ENCODE data around the gene MAPK8IP1. TPM values are rescaled to one million over a fixed set of nuclear protein-coding genes. Genes with fewer than 3 reads are reported as not detected.

The MAPK8IP1 gene
- total and polyA plus RNA-seq, 2 experiments from 2014 or later, result 5.9 to 39.4 TPM

DNA sequence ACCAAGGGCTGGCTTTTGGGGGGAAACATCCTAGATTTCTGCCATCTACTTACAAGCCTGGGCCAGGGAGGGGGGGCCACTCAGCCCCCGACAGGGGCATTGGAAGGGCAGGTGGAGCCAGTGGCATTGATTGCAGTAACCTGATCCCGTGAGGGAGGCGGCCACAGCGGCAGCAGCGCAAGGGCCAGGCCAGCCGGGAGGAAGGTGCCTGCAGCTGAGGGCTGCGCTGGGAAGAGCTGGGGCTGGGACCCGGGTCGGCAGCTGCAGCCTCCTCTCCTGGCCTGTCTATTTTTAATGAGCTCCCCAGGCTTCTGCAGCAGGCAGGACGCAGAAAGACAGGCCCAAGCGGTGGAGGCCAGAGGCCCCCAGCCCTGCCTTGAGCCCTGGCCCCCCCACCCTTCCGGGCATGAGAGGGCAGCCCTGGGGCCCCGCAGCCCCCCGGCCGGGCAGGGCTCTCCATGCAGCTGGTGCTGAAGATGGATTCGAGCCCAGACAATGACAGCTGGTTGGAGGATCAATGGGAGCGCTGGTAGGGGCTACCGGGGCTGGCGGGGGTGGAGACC lies 11.1 kb downstream of the MAPK8IP1 start:
- ATAC-seq, result peak; percentile 66
- Histone ChIP-seq H4K20me1 (replicated peaks; ENCODE audit: insufficient read depth) (peaks cover 11% of the 10 kb centered on the region), H3F3A (replicated peaks; ENCODE audit: low read depth) (0 out of 2 replicates have a peak, but pooled peaks cover 5% of the 10 kb centered on the region), H3K36me3 (ENCODE audit: insufficient read depth) (no peaks in the 10 kb centered on the region), H3K4me3 (peak overlapping the region; percentile 37), H3K4me2 (peak overlapping the region; percentile 74), H3K27ac (ENCODE audit: low read depth) (no peak overlapping the region), H3K4me1 (ENCODE audit: insufficient read depth) (peaks cover 31% of the 10 kb centered on the region), H3K79me2 (replicated peaks; ENCODE audit: insufficient read depth) (no peaks in the 10 kb centered on the region; the same call in 1 of the 2 replicates), H2AFZ (no peak overlapping the region), H3K9me2 (ENCODE audit: insufficient read depth) (no peaks in the 10 kb centered on the region), H3K27me3 (ENCODE audit: insufficient read depth) (peaks cover 3% of the 10 kb centered on the region; the same call in 1 of the 2 replicates)
- Mint-ChIP-seq H3K36me3 (ENCODE audit: low read depth) (no peaks in the 10 kb centered on the region; the same call in 2 of the 3 replicates), H3K9me3 (no peaks in the 10 kb centered on the region), H3K4me3 (peak overlapping the region; percentile 36; the same call in 2 of the 3 replicates), H3K27me3 (ENCODE audit: insufficient read depth, low read depth, poor library complexity) (peaks cover 17% of the 10 kb centered on the region), H3K4me1 (peaks cover 44% of the 10 kb centered on the region), H3K27ac (no peak overlapping the region)
- DNase-seq (ENCODE audit: low spot score), result peak; percentile 85
- TF ChIP-seq EZH2phosphoT487 (IDR thresholded peaks at IDR 0.05; ENCODE audit: unreplicated experiment), result no peak
- peak; percentile 59 for TF ChIP-seq REST (IDR thresholded peaks at IDR 0.05; ENCODE audit: unreplicated experiment)
- TF ChIP-seq, protein P1, sequence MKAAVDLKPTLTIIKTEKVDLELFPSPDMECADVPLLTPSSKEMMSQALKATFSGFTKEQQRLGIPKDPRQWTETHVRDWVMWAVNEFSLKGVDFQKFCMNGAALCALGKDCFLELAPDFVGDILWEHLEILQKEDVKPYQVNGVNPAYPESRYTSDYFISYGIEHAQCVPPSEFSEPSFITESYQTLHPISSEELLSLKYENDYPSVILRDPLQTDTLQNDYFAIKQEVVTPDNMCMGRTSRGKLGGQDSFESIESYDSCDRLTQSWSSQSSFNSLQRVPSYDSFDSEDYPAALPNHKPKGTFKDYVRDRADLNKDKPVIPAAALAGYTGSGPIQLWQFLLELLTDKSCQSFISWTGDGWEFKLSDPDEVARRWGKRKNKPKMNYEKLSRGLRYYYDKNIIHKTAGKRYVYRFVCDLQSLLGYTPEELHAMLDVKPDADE (IDR thresholded peaks at IDR 0.05), result no peak

DNA sequence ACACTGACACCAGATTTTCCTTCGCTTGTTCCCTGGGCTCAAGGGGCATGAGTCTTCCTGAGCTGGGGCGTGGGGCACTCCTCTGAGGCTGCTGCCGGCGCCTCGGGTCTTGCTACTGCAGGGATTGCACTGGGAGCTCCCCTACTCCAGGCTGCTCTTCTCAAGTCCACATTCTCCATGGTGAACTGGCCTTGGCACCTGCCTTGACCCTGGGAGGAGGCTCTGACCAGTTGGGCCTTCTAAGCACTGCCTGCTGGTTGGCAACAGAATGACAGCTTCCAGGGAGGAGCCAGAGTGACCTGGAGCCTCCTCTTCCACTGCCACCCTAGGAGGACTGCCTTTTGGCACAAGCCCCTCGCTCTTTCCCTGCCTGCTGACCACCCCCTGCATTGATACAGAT lies 12.1 kb downstream of the MAPK8IP1 start:
- Mint-ChIP-seq H3K9me3 (no peaks in the 10 kb centered on the region), H3K4me3 (no peak overlapping the region), H3K4me1 (peaks cover 41% of the 10 kb centered on the region), H3K36me3 (ENCODE audit: low read depth) (no peaks in the 10 kb centered on the region), H3K27me3 (ENCODE audit: insufficient read depth, low read depth, poor library complexity) (peaks cover 16% of the 10 kb centered on the region), H3K27ac (no peak overlapping the region)
- Histone ChIP-seq H3K9me2 (ENCODE audit: insufficient read depth) (no peaks in the 10 kb centered on the region), H3K27me3 (ENCODE audit: insufficient read depth) (peaks cover 3% of the 10 kb centered on the region; the same call in 1 of the 2 replicates), H3K36me3 (ENCODE audit: insufficient read depth) (no peaks in the 10 kb centered on the region), H2AFZ (no peak overlapping the region), H3K4me3 (no peak overlapping the region), H3F3A (replicated peaks; ENCODE audit: low read depth) (0 out of 2 replicates have a peak, but pooled peaks cover 5% of the 10 kb centered on the region), H3K79me2 (replicated peaks; ENCODE audit: insufficient read depth) (no peaks in the 10 kb centered on the region; the same call in 1 of the 2 replicates), H3K4me2 (0 out of 2 replicates have a peak overlapping the region, but pooled peaks have one; percentile 74), H3K27ac (ENCODE audit: low read depth) (no peak overlapping the region), H3K4me1 (ENCODE audit: insufficient read depth) (peaks cover 29% of the 10 kb centered on the region), H4K20me1 (replicated peaks; ENCODE audit: insufficient read depth) (peaks cover 11% of the 10 kb centered on the region)
- DNase-seq (ENCODE audit: low spot score), result no peak
- no peak for ATAC-seq
- TF ChIP-seq POLR2AphosphoS5 (IDR thresholded peaks at IDR 0.05; ENCODE audit: low read depth) (no peak), REST (IDR thresholded peaks at IDR 0.05; ENCODE audit: unreplicated experiment) (no peak), STAT1 (IDR thresholded peaks at IDR 0.05; ENCODE audit: unreplicated experiment) (no peak)
- TF ChIP-seq, protein P2, sequence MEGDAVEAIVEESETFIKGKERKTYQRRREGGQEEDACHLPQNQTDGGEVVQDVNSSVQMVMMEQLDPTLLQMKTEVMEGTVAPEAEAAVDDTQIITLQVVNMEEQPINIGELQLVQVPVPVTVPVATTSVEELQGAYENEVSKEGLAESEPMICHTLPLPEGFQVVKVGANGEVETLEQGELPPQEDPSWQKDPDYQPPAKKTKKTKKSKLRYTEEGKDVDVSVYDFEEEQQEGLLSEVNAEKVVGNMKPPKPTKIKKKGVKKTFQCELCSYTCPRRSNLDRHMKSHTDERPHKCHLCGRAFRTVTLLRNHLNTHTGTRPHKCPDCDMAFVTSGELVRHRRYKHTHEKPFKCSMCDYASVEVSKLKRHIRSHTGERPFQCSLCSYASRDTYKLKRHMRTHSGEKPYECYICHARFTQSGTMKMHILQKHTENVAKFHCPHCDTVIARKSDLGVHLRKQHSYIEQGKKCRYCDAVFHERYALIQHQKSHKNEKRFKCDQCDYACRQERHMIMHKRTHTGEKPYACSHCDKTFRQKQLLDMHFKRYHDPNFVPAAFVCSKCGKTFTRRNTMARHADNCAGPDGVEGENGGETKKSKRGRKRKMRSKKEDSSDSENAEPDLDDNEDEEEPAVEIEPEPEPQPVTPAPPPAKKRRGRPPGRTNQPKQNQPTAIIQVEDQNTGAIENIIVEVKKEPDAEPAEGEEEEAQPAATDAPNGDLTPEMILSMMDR (conservative IDR thresholded peaks at IDR 0.05; ENCODE audit: low read depth in 2 of 2), result no peak
- TF ChIP-seq, protein P1 (IDR thresholded peaks at IDR 0.05), result no peak
